Right lung (tissue), 5 donors: Measurements from ENCODE around the gene LRP3. TPM values are rescaled to one million over a fixed set of nuclear protein-coding genes. Genes with fewer than 3 reads are reported as not detected.
"Not testable (repeated sequence)": the region's sequence is repeated elsewhere in the genome, so short reads cannot be mapped to it uniquely, and the experiment has no call there.

Experiments
- DNase-seq, 2 donors: peaks; one replicate each; pipeline ENCODE4 v3.0.0-alpha.2; 2013
- polyA plus RNA-seq, 5 donors: library from polyadenylated mRNA; unstranded; fragments of 120-200 nt; gene quantifications; one replicate each; pipeline versions ENCODE4 v1.2.1 to v1.2.3, GENCODE V29; 2013; ENCODE audit warnings: inconsistent platforms in 1 of 5, low replicate concordance in 1 of 5; ENCODE audit not compliant: insufficient read length in 5 of 5, insufficient read depth in 1 of 5

Gene LRP3
- polyA plus RNA-seq, 5 donors: 16.3 to 43.4 (median 25.5) TPM

DNA sequence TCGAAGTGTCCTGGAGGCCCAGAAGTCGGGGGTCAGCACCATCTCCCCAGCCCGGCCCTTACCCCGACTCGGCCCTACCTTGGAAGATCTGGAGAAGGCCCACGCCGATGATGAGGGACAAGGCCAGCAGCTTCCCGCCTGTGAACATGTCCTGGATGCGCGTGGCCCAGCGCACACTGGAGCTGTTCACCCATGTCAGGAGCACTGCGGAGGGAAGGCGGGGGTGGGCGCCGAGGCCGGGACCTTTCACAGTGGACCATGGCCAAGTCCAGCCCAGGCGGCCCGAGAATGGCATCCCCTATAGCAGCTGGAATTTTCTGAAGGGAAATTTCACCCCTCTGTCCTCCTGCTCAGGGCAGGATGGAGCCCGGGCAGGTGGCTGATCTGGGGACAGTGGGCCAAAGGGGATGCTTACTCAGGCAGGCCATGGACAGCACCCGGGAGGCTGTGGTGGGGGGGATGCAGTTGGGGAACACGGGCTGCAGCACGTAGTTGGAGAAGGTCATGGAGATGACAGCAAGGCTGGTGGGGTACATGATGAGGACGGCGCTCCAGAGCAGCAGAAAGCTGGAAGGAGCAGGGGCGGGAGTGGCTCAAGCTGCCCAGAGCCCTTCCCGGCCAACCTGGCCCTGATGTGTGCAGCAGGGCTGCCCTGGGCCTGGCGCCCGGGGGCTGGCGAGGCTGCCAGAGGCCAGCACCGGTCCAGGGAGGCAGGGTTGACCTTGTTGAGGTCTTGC lies 18.5 kb downstream of the LRP3 start:
- DNase-seq: no peak

DNA sequence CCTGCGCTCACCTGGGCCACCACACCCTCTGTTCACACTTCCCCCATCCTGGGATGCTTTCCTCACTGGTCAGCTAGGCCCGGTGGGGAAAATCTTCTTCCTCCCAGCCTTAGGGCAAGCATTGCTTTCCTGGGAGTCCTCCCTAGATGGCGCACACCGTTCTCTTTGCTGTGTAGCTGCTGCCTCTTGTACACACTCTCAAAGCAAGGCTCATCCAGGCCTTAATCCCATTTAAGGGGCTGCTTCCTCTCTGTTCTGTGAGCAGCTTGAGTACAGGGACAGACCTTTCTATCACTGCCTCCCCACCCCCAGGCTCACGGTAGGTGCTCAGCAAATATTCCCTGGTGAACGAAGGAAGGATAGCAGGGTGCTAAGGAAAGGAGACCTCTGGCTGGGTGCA lies 20.5 kb downstream of the LRP3 start:
- DNase-seq: no peak

DNA sequence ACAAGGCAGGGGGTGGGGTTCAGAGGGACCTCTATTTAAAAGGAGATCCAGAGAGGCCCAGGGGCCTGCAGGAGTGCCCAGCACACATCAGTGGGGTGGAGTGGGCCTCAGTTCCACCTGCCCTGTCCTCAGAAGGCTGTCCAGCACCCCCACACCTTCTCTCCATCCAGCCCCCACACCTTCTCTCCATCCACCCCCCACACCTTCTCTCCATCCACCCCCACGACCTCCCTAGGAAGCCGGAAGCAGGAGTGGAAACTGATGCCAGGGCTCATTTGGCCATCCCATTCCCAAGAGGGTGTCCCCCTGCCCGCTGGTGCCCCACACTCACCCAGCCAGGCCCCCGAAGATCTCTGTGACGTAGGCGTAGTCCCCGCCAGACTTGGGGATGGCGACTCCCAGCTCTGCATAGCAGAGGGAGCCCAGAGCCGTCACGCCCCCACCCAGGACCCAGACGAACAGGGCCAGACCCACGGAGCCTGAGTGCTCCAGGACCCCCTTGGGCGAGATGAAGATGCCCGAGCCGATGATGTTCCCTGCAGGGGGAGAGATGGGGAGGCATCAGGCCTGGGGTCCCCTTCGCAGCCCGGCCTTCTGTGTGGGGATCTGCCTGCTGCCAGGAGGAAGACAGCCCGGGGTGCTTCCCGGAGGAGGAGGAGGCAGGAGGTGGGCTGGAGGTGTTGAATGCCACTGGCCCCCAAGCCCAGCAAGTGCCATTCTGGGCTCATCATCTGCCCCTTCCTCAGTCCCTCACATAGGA lies 21.5 kb downstream of the LRP3 start:
- no peak for DNase-seq

DNA sequence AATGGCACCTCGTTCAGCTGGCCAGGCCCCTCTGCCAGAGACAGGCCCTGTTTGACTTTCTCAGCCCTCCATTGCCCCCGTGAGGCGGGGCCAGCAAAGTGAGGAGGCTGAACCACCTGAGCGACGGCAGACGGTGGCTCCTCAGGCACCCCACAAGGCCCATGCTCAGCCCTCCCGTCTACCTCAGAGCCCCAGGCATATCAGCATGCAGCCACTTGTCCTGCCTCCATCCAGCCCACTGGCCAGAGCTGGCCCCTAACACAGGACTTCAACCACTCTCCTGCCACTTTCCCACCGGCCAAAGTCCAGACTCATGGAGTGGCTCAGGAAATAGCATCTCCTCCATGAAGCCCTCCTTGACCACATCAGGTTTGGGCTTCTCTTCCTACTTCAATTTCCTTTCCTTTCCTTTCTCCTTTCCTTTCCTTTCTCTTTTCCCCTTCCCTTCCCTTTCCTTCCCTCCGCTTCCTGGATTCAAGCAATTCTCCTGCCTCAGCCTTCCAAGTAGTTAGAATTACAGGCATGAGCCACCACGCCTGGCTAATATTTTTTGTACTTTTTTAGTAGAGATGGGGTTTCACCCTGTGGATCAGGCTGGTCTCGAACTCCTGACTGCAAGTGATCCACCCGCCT lies 22.2 kb downstream of the LRP3 start:
- DNase-seq: no peak

DNA sequence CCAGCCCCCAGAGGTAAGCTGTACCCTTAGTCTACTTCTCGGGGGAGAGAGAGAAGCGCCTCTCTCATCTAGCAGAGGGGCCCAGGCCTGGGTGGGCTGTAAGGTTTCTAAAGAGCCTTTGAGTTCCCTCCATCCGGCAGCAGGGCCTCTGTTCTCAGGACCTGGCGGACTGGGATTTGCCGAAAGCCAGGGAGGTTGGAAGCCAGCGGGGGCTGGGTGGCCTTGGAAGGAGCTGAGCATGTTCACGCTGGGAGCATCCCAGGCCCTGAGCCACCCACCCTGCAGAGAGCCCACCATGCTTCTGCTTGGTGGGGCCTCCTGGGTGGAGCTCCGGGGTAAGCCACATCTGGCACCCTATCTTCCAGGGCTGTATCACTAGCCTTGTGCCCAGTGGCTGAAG lies 23.8 kb downstream of the LRP3 start:
- no peak for DNase-seq

DNA sequence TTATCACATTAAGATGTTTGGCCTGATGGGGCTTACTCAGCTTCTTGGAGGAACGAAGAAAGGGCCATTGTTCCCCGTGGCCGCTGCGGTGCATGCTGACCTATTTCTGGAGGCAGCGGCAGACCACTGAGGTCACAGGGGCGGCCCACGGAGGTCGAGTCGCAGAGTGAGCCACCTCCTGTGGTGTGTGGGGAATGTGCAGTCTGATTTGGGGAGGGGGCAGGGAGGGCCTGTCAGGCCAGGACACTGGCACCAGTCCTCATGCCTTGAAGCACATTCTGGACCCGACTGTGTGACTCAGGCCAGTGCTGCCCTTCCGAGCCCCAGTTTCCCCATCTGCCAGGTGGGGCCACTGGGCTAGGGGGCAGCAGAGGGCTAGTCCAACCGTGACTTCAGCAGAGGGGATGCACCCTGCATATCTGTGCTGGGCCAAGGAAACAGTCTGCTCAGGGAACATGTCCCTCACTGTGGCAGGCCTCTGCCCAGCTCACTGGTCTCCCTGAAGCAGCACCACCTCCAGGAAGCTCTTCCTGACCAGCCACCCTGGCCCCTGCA lies 25.2 kb downstream of the LRP3 start:
- no peak for DNase-seq

DNA sequence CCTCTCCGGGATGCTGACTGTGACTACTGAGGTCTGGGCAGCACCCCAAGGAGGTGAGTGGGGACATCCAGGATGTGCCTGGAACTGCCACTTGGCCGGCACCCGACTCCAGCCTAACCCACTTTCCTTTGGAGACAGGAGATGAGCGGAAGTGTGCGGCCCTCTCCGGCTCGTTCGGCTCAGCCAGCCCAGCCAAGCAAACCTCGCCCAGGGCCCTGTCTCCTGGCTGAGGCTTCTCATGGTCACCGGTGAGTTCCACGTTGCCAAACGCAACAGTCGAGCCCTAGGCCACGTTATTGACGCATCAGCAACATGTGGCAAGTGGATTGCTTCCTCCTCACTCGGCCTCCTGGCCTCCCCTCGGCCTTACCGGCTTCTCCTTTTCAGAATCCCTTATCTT lies 26.0 kb downstream of the LRP3 start:
- no peak for DNase-seq

DNA sequence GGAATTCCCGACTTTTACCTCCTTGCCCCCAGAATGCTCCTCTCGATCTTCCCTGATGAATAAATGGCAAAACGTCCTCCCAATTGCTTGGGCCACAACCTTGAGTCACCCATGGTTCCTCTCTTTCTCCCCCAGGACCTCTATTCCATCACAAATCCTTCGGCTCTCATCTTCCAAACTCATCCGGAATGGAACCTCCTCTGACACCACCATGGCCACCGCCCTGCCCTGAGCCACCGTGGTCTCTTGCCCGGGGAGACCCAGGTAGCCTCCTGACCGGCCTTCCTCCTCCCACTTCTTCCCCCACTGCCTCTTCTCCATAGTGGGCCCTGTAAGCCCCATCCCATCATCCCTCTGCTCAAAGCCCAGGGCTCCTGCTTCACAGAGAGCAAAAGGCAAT lies 26.6 kb downstream of the LRP3 start:
- DNase-seq: no peak

DNA sequence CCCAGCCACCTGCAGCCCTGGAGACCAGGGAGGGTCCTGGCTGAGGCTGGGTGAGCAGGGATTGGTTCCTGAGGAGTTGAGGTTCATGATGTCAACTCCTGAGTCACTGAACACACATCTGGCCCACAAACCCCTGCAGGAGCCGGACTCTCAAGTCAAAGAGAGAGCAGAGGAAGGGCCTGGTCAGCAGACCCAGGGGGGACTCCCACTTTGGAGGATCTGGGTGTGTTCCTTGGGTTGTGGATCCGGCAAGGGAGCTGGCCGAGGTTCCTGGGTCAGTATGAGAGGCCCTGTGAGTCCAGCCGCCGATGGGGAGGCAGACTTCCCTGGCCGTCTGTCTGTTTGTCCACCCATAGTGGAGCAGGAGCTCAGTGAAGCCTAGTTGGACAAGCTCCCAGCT lies 27.5 kb downstream of the LRP3 start:
- no peak for DNase-seq

DNA sequence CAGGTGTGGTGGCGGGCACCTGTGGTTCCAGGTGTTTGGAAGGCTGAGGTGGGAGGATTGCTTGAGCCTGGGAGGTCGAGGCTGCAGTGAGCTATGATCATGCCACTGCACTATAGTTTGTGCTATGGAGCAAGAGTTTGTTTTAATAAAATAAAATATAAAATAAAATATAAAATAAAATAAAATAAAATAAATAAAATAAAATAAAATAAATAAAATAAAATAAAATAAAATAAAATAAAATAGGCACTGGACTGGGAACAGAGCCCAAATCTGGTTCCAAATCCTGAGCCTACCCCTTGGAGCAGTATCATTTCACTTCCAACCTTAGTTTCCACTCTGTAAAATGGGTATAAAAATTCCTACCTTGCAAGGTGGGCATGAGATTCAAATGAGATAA lies 28.1 kb downstream of the LRP3 start:
- not testable (repeated sequence) for DNase-seq

DNA sequence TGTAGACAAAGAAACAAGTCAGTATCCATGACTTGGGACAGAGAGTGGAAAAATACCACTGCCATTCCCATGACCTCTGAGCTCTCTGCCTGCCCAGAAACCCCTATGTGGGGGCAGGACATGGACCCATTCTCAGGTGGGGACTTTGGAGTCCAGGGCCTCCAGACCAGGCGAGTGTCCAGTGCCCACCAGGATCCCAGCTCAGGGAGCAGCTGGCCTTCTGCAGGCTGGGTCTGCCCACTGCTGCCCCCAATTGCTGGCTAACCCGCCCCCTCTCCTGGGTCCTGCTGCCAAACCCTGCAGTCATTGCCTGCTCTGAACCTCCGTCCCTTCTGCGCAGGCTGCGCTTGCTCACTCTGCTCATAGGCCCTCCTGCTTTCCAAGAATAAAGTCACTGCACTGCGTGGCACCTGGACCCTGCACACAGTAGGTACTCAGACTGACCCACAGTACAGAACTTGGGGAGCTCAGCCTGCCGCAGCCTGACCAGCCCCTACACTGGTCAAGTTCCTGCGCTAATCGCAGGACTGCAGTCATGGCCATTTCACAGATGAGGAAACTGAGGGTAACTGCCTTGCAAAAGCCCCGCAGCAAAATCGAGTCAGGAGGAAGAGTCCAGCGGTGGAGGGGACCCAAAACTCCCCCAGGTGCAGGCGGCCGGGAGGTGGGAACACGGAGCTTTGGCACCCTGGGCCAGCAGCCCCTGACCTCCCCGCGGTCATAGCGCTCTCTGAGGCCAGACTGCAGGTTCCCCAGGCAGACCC lies 30.7 kb downstream of the LRP3 start:
- DNase-seq: no peak

DNA sequence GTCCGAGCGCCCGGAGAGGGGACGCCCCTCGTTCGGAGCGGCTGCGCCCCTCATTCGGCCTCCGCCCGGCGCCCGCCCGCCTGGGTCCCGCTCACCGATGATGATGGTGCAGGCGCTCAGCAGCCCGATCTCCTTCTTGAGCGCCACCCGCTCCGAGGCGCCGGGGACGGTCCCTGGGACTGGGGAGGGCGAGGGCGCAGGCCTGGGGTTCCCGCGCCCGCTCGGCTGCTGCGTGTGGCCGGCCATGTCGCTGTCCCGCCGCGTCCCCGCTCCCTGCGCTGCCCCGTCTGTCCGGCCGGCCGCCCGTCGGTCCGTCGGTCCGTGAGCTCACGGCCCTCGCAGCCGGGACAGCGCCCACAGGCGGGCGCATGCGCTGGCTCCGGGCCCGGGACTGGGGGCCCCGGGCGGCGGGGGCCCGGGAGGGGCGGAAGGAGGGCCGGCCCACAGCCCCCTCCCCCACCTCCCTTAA lies 31.4 kb downstream of the LRP3 start, which contains the start of gene SLC7A10:
SLC7A10 (minus strand) TSS at position 393 of the 469 bp plus-strand sequence; CDS start at position 246, 147 bp downstream.
- DNase-seq: no peak

DNA sequence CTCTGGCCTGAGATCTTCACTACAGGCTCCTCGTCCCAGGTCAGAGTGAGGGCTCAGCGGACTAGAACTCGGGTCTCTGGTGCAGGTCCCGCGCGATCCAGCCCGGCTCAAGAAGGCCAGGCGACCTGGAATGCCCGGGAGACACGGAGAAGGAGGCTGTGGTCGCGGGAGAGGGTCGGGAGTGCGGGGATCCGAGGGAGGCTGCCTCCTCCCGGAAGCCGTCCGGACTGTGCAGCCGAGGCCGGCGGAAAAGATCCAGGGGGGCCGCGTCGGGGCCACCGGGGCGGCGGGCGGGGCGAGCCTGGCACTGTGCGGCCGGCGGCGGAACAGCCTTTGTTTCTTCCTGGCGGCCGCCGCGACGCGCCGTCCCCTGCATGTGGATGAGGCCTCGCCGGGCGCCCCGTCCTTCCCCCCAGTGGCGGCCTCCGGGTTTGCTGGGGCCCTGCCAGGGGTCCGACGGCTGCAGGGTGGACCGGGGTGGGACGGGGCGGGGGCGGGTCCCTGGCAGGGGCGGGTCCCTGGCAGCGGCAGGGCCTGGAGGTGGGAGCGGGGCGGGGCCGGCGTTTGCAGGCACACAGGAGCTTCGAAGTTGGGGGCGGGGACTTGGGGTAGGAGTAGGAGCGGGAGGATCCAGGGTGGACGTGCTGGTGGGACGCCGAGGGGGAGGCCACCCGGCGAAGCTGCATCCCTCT lies 32.6 kb downstream of the LRP3 start:
- no peak for DNase-seq

DNA sequence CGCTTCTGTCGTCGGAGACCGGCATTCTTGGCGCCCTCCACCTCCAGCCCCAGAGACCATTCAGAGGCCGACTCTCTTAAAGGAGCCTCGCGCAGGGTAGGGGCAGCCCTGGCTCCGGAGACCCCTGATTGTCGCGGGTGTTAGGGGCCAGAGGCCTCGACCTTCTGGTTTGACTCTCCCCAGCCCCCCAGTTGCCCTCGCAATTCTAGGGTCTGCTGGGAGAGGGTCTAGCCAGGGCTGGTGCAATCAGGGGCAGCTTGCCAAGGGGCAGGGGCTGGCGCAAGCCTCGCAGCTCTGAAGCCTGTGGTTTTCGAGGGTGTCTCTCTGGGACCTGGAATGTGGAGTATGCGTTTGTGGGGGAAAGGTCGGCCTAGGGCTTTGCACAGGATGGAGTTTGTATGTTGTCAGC lies 33.1 kb downstream of the LRP3 start:
- no peak for DNase-seq

DNA sequence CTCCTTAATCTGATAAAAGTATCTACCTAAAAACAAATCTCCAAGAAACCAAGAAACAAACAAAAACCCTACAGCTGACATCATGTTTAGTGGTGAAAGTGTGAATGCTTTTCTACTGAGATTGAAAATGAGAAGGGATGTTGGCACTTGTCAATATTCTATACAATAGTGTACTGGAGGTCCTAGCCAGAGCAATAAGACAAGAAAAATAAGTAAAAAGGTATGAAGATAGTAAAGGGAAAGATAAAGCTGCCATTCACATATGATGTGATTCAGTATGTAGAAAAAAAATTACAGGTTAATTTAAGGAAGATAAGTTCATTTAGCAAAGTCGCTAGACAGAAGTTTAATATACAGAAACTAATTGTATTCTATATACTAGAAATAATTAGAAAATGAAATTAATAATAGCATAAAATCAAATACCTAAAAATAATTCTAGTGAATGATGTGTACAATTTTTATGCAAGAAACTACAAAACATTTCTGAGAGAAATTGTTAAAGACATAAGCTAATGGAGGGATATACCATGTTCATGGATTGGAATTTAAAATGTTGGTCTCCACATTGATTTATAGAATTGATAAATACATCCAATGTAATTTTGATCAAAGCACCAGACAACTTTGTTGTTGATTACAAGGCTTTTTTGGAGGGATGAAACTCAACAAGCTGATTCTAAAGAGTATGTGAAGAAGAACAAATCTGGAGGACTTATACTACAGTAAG lies 33.9 kb downstream of the LRP3 start:
- DNase-seq: no peak

DNA sequence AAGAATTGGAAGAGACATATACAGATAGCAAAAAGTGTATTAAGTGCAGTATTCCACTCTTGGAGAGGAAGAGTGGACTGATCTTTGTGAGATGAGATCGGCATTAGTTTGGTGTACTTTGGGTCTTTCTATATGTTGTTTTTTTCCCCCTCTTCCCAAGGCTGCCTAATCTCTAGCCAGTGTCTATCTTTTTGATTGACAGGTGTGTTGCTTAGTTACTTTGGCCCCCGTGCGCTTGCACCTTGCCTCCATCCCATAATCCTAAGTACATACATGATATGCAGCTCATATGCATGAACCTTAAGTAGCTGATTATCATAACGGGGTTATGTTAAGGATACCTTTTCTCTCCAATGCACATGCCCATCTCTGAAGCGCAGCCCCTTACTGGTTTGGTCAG lies 35.8 kb downstream of the LRP3 start:
- DNase-seq: no peak

DNA sequence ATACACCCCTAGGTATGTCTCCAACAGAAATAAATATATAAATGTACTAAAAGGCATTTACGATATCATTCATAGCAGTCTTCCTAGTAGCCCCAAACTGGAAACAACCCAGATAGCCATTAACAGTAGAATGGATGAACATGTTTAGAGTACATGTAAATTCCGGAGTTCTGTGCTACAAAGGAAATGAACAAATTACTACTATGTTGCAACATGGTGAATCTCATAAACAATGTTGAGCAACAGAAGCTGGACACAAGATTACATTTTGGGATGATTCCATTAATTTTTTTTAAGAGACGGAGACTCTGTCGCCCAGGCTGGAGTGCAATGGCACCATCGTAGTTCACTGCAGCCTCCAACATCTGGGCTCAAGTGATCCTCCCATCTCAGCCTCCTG lies 37.4 kb downstream of the LRP3 start:
- DNase-seq: peak; percentile 52 to 64

DNA sequence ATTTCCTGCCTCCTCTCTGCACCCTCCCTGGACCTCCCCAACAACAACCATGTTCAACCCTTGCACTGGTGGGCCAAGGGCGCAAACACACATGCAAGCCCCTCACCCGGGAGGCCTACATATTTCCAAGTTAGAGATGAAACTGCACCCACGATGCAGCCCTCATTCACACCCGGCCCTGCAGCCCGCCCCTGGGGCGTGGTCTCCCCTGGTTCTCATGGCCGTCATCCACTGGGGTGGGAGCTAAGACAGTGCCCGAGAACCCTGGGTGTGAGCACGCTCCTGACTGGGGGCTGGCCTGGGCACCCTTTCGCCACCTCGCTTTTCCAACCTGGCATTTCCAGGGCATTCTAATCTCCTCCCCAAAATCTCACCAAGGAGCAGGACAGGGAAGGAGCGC lies 38.5 kb downstream of the LRP3 start:
- DNase-seq: no peak

DNA sequence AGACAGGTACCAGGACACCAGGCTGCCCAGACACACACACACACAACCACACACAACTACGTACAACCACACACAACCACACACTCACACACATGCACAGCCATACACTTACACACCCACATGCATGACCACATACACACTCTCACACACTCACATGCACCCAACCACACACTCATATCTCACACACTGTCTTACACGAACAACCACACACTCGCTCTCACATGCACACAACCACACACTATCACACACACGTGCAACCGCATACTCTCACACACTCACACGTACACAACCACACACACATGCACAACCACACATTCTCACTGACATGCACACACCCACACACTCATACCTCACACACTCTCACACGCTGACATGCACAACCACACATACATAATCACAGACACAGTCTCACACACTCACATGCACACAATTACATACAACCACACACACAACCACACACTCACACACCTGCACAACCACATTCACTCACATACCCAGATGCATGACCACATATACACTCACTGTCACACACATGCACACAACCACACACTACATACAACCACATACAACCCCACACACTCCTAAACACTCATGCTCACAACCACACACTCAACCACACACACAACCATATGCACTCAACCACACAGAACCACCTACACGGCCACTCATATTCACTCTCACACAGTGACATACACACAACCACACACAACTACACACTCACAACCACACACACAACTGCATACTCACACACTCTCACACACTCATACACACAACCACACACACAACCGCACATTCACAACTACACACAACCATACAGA lies 39.1 kb downstream of the LRP3 start:
- no peak for DNase-seq
